ENCODE measurements around the gene SETDB1.

DNA sequence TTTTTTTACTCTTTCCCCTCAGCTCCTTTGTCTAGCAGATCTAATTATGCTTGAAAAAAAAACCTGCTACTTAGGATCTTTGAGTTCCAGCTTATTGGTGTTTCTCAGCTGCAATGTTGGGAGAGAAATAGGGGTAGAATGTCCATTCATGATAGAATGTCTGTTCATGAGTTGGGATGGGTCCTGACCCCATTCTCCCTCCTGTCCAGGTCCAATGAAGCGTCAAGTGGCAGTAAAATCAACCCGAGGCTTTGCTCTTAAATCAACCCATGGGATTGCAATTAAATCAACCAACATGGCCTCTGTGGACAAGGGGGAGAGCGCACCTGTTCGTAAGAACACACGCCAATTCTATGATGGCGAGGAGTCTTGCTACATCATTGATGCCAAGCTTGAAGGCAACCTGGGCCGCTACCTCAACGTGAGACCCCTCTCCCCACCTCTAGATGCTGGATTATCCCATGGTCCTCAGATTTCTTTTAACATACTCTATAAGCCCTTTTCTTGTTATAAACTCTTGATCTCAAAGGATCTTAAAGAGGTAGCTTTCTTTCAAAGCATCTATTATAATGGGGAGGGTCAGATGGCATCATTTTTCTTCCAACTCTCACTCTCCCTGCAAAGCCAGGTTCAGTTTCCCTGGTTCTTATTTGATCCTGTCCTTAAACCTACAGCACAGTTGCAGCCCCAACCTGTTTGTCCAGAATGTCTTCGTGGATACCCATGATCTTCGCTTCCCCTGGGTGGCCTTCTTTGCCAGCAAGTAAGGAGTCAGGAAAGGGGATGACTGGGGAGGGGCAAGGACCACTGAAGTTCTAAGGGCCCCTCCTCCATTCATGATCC lies 37.4 kb downstream of the SETDB1 start:
- TF ChIP-seq, protein P1, sequence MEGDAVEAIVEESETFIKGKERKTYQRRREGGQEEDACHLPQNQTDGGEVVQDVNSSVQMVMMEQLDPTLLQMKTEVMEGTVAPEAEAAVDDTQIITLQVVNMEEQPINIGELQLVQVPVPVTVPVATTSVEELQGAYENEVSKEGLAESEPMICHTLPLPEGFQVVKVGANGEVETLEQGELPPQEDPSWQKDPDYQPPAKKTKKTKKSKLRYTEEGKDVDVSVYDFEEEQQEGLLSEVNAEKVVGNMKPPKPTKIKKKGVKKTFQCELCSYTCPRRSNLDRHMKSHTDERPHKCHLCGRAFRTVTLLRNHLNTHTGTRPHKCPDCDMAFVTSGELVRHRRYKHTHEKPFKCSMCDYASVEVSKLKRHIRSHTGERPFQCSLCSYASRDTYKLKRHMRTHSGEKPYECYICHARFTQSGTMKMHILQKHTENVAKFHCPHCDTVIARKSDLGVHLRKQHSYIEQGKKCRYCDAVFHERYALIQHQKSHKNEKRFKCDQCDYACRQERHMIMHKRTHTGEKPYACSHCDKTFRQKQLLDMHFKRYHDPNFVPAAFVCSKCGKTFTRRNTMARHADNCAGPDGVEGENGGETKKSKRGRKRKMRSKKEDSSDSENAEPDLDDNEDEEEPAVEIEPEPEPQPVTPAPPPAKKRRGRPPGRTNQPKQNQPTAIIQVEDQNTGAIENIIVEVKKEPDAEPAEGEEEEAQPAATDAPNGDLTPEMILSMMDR (IDR thresholded peaks at IDR 0.05): no peak
- no peak for TF ChIP-seq POLR2A (IDR thresholded peaks at IDR 0.05)
